Neural progenitor cell (in vitro differentiated cells): ENCODE measurements around the gene ZNF862.

Experiments
- EZH2 ChIP-seq: fragments of 200-600 bp; sonication (generic); IDR thresholded peaks from 2 replicates; pipeline ENCODE4 v1.6.1; 2017; ENCODE audit warnings: antibody characterized with exemption, mild to moderate bottlenecking, moderate library complexity
- TF ChIP-seq, protein P1 (sequence below): fragments of 200-600 bp; sonication (generic); IDR thresholded peaks from 2 replicates; pipeline ENCODE4 v1.5.1; 2017; ENCODE audit warnings: antibody characterized with exemption, mild to moderate bottlenecking

DNA sequence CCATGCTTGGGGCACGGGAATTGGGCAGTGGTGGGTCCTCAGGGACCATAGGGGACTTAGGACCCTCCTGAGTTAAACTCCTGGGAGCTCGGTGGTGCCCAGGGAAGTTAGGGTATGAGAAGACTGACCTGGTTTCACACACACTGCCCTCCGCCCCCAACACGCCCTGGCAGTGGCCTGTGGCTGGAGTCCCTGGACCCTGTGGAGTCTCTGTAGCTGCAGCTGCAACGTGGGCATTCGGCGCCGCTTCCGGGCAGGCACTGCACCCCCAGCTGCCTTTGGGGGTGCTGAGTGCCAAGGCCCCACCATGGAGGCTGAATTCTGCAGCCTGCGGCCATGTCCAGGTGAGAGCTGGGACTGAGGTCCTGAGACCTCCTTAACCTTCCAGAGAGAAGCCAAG is 29.9 kb upstream of the ZNF862 start:
- TF ChIP-seq, protein P1, sequence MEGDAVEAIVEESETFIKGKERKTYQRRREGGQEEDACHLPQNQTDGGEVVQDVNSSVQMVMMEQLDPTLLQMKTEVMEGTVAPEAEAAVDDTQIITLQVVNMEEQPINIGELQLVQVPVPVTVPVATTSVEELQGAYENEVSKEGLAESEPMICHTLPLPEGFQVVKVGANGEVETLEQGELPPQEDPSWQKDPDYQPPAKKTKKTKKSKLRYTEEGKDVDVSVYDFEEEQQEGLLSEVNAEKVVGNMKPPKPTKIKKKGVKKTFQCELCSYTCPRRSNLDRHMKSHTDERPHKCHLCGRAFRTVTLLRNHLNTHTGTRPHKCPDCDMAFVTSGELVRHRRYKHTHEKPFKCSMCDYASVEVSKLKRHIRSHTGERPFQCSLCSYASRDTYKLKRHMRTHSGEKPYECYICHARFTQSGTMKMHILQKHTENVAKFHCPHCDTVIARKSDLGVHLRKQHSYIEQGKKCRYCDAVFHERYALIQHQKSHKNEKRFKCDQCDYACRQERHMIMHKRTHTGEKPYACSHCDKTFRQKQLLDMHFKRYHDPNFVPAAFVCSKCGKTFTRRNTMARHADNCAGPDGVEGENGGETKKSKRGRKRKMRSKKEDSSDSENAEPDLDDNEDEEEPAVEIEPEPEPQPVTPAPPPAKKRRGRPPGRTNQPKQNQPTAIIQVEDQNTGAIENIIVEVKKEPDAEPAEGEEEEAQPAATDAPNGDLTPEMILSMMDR: no peak
- no peak for TF ChIP-seq EZH2
